Upper lobe of right lung (tissue), 1 donor: Measurements from ENCODE around the gene TMEM135. TPM values are rescaled to one million over a fixed set of nuclear protein-coding genes. Genes with fewer than 3 reads are reported as not detected.

ENCODE experiments used
- ATAC-seq: fragments of 200-7000 bp; cut with Tn5 transposase; one replicate; pipeline ENCODE4 v1.9.1; 2020; ENCODE audit warnings: mild to moderate bottlenecking, moderate library complexity
- DNase-seq: peaks from one replicate; pipeline ENCODE4 v3.0.0-alpha.2; 2020
- H3K27ac ChIP-seq: fragments of 200-600 bp; one replicate; pipeline ENCODE4 v1.8.0; 2022
- H3K27me3 ChIP-seq: fragments of 200-600 bp; one replicate; pipeline ENCODE4 v1.8.0; 2022; ENCODE audit warnings: mild to moderate bottlenecking
- H3K36me3 ChIP-seq: fragments of 200-600 bp; one replicate; pipeline ENCODE4 v1.8.0; 2022
- H3K4me1 ChIP-seq: fragments of 200-600 bp; one replicate; pipeline ENCODE4 v1.8.0; 2022
- H3K4me3 ChIP-seq: fragments of 200-600 bp; one replicate; pipeline ENCODE4 v1.8.0; 2022; ENCODE audit warnings: mild to moderate bottlenecking
- H3K9me3 ChIP-seq: fragments of 200-600 bp; one replicate; pipeline ENCODE4 v1.8.0; 2022
- CTCF ChIP-seq: fragments of 200-600 bp; IDR thresholded peaks from one replicate; pipeline ENCODE4 v1.8.0; 2022; ENCODE audit warnings: antibody characterized with exemption
- intact Hi-C: fragments of 100-400 bp; cut with DNase I; formaldehyde crosslinking; loops from one replicate; pipeline ENCODE4 v1.11.0; 2022
- total RNA-seq: library from RNA; stranded (reverse); fragmentation: NEBNext Ultra II Directional; extraction: Animal tissue kit (Norgen Biotek cat#: 25700); gene quantifications from one replicate; pipeline ENCODE4 v1.2.1, GENCODE V29; 2021
- donor health status: DM: no; HTN: yes; CAD: no; lungs with severe emphysema.

TMEM135 gene
- total RNA-seq, 1 donor from 2014 or later, result 24.5 TPM

DNA sequence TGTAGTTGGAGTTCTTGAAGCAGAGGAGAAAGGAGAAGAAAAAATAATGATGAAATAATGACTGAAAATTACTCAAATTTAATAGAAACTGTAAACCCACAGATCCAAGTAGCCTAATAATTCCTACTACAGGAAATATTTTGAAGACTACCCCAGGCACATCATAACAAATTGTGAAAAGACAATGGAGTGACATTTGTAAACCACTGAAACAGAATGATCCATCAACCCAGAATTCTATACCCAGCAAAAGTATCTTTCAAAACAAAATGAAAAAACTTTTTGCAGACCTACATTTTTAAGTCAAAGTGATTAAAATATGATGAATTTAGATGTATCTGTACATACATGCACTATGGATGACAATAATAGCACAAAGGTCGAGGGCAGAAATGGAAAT, 194.6 kb downstream of the TMEM135 start:
- Histone ChIP-seq H3K4me3 (no peak overlapping the region), H3K27ac (no peak overlapping the region), H3K27me3 (no peaks in the 10 kb centered on the region), H3K9me3 (peaks cover 9% of the 10 kb centered on the region), H3K36me3 (no peaks in the 10 kb centered on the region), H3K4me1 (no peaks in the 10 kb centered on the region)
- DNase-seq (no peak), ATAC-seq (no peak)
- no peak for TF ChIP-seq CTCF
- intact Hi-C loops, result no loop called here

DNA sequence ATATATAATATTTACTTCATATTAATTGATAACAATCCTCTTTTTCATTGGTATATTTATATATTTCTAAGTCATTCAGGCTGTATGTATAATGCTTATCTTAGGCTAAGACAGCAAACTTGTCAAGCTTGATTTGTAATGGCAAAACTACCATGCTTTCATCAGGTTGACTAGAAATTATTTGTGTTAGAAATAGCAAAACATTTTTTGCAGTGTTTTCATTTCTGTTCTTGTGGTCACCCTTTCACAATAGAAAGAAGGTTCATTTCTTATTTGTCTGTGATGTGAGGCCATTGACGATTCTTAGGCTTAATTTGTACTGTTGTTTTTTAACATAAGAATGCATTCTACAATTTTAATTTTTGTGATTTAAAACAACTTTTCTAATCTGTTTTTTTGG, 197.6 kb downstream of the TMEM135 start:
- Histone ChIP-seq H3K4me1 (no peaks in the 10 kb centered on the region), H3K27ac (no peak overlapping the region), H3K27me3 (no peaks in the 10 kb centered on the region), H3K36me3 (no peaks in the 10 kb centered on the region), H3K9me3 (peaks cover 9% of the 10 kb centered on the region), H3K4me3 (no peak overlapping the region)
- no peak for TF ChIP-seq CTCF
- DNase-seq (no peak), ATAC-seq (no peak)
- intact Hi-C loops, result no loop called here

- no peak overlapping the region for H3K27ac ChIP-seq
- DNase-seq, result no peak
- no peaks in the 10 kb centered on the region for H3K4me1 ChIP-seq
- H3K27me3 ChIP-seq, result no peaks in the 10 kb centered on the region
- no peak for ATAC-seq
- H3K9me3 ChIP-seq, result peaks cover 9% of the 10 kb centered on the region
- H3K4me3 ChIP-seq, result no peak overlapping the region
- intact Hi-C loops, result no loop called here
- H3K36me3 ChIP-seq, result no peaks in the 10 kb centered on the region
- TF ChIP-seq CTCF, result no peak
These were observed 198.6 kb downstream of the TMEM135 start for GRCh38 chr11:87236368-87236767.

GRCh38 chr11:87239001-87239400, 201.3 kb downstream of the TMEM135 start:
- ATAC-seq, result no peak
- Histone ChIP-seq H3K27ac (no peak overlapping the region), H3K4me1 (no peaks in the 10 kb centered on the region), H3K4me3 (no peak overlapping the region), H3K9me3 (no peaks in the 10 kb centered on the region), H3K36me3 (no peaks in the 10 kb centered on the region), H3K27me3 (no peaks in the 10 kb centered on the region)
- DNase-seq, result no peak
- intact Hi-C loops, result no loop called here
- no peak for TF ChIP-seq CTCF

GRCh38 chr11:87239531-87239930, 201.8 kb downstream of the TMEM135 start:
- no peaks in the 10 kb centered on the region for H3K27me3 ChIP-seq
- ATAC-seq (no peak), DNase-seq (no peak)
- H3K27ac ChIP-seq, result no peak overlapping the region
- H3K36me3 ChIP-seq, result no peaks in the 10 kb centered on the region
- no peaks in the 10 kb centered on the region for H3K4me1 ChIP-seq
- H3K4me3 ChIP-seq, result no peak overlapping the region
- no peaks in the 10 kb centered on the region for H3K9me3 ChIP-seq
- intact Hi-C loops, result no loop called here
- TF ChIP-seq CTCF, result no peak

GRCh38 chr11:87251560-87251959, 213.8 kb downstream of the TMEM135 start:
- intact Hi-C loops, result no loop called here
- ATAC-seq (no peak), DNase-seq (no peak)
- Histone ChIP-seq H3K4me3 (no peak overlapping the region), H3K27ac (no peak overlapping the region), H3K4me1 (no peaks in the 10 kb centered on the region), H3K36me3 (no peaks in the 10 kb centered on the region), H3K9me3 (no peaks in the 10 kb centered on the region), H3K27me3 (no peaks in the 10 kb centered on the region)
- no peak for TF ChIP-seq CTCF
